ENCODE results near the gene MAD1L1.

MAD1L1 gene

GRCh38 chr7:1854866-1855724 is 377.6 kb downstream of the MAD1L1 start:
- no peak for DNase-seq

- DNase-seq = no peak
Observed at GRCh38 chr7:1853986-1854865, 378.5 kb downstream of the MAD1L1 start.

GRCh38 chr7:1853431-1853985 is 379.2 kb downstream of the MAD1L1 start:
- DNase-seq = no peak

DNA sequence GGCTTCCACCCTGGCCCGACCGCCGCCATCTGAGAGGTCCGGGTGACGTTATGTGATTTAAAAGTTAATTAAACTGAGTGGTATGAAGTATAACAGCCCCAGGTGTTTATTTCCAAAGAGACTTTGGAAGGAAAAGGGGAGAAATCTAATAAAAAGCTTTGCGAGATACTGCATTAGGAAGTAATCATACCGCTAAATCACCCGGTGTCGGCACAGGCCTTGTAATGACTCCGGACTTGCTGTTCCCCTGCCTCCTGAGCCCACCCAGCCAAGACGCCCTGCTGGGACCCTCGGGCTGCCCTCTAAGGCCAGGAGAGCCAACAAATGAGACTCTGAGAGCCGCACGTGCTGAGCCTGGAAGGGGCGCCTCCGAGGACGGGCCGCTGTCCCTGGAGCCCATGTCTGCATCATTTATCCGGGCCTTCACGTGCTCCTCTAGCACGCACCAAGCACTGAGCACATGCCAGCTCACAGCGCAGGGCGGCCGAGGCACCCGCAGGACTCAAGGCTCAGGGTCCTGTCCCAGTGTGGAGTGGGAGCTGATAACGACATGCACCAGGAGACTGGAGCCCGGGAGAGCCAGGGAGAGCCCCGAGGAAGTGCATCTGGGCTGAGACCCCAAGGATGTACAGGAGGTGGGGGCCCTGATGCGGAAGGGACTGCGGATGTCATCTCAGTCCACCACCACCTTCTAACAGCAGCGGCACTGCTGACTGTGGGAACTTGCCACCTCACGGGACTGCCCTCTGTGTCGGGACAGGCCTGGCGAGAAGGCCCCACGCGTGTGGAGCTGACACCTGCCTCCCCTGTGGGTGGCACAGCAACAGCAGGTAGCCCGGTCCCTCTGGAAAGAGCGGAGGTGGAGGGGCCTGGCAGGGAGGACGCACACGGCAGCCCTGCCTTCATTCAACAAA is 380.0 kb downstream of the MAD1L1 start:
- no peak for DNase-seq

DNA sequence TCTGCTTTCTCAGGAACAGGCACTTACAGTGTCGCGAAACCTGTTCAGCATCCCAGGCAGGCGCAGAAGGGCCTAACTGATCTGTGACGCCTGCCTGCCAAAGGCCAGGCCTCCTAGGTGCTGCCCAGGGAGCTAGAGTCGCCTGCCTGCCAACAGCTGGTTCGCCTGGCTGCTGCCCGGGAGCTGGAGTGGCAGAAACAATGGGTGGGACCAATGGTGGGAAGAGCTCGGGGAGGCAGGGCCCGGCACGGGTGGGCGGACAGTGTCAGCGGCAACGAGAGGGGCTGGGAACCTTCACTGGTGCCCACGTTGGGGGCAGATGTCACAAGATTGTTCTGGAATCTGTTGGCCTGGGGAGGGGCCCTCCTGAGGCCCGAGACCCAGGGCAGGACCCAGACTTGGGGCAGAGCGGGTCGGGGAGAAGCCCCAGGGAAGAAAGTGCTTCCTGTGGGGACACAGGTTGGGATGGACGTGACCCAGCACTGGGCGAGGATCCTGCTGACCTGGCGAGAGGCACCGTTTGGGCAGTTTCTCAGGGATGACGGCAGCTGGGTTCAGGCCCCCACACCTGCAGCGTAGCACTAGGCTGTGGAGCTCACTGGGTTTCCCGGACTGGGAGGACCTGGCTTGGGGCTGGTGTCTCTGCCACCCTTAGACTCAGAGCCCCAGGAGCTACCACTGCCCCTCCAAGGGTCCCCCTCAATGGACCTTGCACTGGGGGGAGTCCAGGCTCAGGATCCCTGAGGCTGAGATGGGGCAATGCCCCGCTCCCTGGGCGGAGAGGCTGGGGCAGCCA is 380.8 kb downstream of the MAD1L1 start:
- no peak for DNase-seq

DNA sequence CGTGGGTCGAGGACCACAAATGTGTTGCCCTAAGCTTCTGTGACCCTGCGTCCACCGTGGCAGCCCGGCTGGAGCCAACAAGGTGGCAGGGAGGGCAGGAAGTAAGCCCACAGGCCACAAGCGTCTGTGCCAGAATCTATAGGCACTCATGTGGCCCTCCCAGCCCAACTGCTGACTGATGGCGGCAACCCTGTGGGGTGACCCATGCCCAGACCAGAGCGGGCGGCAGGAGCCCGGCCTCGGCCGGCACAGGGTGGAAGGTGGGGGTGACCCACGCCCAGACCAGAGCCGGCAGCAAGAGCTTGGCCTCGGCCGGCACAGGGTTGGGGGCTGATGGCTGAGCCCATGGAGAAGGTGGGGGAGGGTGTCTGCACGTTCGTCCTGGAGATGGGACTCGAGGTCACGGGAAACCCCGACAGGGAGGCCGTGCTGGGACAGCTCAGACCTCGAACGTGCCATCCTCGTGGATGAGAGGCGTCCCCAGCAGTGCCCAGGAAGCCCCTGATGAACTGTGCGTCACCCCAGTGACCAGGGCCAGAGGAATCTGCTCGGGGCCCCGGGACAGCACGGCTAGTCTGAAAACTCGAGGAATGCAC is 381.7 kb downstream of the MAD1L1 start:
- DNase-seq = no peak

DNA sequence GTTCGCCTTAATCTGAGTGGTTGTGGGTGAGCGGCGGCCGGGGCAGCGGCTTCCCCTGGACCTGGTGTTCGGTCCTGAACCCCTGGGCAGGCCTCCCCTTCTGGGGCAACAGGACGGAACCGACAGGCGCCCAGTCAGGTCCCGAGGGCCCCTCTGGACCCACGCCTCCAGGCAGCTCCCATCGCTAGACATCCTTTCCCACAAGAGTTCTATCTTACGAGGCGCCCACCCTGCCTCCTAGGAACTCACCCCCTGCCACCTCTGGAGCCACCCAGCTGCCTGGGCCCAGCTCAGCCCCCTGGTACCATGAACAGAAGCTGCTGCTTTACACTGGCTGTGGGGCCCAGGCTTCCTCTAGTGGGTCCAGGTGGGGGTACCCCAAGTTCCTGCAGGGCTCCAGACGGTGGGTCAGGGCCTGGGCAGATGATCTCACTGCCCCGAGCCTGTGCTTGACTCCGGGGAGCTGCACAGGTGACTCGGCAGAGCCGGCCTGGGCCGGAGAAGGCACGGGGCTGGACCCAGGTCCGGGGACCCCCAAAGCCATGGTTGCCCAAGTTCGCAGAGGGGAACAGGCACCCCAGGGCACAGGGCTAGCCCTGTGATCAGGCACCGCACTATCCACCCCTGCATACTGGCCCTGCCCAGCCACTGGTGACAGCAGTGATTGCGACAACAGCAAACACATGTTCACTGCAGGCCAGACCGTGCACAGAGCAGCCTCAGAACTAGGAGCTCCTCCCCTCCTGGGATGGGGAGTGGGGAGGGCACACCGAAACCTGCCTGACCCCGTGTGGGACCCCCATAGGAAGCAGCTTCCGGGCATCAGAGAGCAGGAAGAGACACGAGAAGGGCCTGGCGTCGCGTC is 382.4 kb downstream of the MAD1L1 start:
- no peak for DNase-seq

- no peak for DNase-seq
Observed at GRCh38 chr7:1849351-1850041, 383.2 kb downstream of the MAD1L1 start.

- no peak for DNase-seq
Observed at GRCh38 chr7:1848911-1849311, 383.8 kb downstream of the MAD1L1 start.

GRCh38 chr7:1848013-1848640 is 384.6 kb downstream of the MAD1L1 start:
- DNase-seq = no peak

DNA sequence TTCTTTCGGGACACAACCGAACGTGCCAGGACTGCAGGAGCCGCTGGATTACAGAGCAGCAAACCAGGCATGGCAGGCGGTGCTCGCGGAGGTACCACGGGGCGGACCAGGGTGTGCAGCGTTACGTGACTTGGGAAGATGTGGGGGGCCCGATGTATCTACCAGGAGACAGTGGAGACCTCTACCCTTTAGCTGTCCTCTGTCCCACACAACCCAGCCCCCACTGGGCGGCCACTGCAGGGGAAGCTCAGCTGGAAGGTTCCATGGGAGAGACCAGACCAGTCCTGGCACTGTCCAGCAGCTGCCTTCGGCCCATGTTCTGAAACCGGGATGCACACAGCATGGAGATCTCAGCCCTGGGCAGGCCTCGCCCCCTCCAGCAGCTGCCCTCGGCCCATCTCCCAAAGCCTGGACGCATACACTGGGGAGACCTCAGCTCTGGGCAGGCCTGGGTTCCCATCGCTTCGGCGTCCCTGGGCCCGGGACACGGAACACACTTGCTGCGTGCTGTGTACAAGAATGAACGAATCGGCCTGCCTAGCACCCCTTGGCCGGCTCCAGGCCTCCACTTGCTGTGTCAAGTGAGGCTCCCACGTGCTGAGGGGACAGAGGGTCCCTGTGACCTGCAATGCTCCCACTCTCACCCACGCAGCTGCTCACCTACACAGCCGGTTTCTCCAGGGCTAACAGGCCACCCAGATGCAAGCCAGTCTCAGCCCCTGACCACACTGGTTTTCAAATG is 385.3 kb downstream of the MAD1L1 start:
- no peak for DNase-seq

DNA sequence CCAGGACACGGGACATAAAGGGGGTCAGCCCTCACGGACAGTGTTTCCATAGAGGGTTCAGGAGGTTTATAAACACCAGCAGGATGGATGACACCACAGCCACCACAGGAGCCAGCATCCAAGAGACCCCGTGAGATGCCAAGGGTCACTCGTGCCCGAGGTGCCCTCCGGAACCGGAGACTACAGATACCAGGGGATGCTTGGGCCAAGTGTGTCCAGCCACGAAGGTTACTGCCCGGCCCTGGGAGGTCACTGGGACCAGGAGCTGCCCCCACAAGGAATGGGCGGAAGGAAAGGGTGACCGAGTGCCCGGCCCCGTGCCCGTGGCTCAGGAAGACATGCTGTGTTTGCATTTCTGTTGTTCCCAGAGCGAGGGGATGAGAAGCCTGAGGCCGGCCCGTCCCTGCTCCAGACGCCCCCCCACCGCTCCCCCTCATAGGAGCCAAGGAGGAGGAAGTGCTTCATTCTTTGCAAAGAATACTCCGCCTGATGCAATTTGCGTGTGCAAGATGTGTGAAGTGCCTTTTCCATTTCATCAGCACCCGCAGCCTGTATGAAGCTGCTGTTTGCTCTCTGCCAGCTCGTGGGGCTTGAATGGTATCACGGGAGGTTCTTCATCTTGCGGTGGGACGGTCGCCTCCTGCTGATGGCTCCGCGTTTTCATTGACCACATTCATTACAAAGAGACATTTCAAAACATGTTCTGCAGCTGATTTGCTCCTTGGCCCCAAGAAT is 386.2 kb downstream of the MAD1L1 start:
- DNase-seq = no peak

- DNase-seq = no peak
Observed at GRCh38 chr7:1845536-1846311, 387.0 kb downstream of the MAD1L1 start.

DNA sequence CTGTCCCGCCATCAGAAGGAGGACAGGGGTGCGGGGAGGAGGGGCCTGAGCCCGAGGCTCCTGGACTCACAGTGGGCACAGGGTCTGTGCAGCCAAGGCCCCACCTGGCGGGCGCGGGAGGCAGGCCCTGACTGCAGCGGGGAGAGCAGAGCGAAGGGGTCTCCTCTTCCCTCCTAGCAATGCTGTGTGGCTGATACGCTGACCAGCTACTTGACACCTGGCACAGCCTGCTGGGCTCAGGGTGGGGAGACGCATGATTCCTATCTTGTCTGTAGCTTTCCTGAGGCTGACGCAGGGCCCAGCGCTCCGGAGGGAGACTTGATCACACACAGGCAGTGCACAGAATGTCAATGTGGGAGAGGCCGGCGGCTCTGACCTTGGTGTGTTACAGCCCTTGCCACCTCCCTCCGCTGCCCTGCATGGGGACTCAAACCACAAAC is 387.8 kb downstream of the MAD1L1 start:
- no peak for DNase-seq

GRCh38 chr7:1844336-1844950 is 388.3 kb downstream of the MAD1L1 start:
- no peak for DNase-seq

GRCh38 chr7:1843921-1844335 is 388.8 kb downstream of the MAD1L1 start:
- no peak for DNase-seq

All from activated CD4-positive, alpha-beta T cell treated with anti-CD3 and anti-CD28 coated beads for 1 hour (primary cell).